HepG2 (cell line): ENCODE data around the gene STK10. TPM values are rescaled to one million over a fixed set of nuclear protein-coding genes. Genes with fewer than 3 reads are reported as not detected.

Experiments used
- NCOR1 ChIP-seq: fragments of 200-600 bp; sonication (generic); IDR thresholded peaks from 2 replicates; pipeline ENCODE4 v1.7.0; 2017; ENCODE audit warnings: antibody characterized with exemption, low read length, borderline replicate concordance
- NFKB2 ChIP-seq: sonication (generic); formaldehyde crosslinking; IDR thresholded peaks from 2 replicates; pipeline ENCODE4 v1.4.0; 2020; ENCODE audit warnings: missing genetic modification reagents, borderline replicate concordance
- RARA ChIP-seq: IDR thresholded peaks from 2 replicates; pipeline ENCODE4 v1.6.1; 2016; ENCODE audit warnings: missing genetic modification reagents, missing compliant biosample characterization
- SNRNP70 ChIP-seq: fragments of 200-400 bp; formaldehyde crosslinking; IDR thresholded peaks from 2 replicates; pipeline ENCODE4 v1.6.1; 2017; ENCODE audit warnings: mild to moderate bottlenecking, low read depth, low read length, moderate library complexity
- SOX5 ChIP-seq: IDR thresholded peaks from 2 replicates; pipeline ENCODE4 v1.6.1; 2016; ENCODE audit warnings: borderline replicate concordance
- SSRP1 ChIP-seq: IDR thresholded peaks from 2 replicates; pipeline ENCODE4 v1.6.1; 2016; ENCODE audit warnings: control low read depth
- TGIF2 ChIP-seq: IDR thresholded peaks from 2 replicates; pipeline ENCODE4 v1.6.1; 2016; ENCODE audit warnings: control low read depth, missing compliant biosample characterization
- ZBTB2 ChIP-seq: sonication (generic); formaldehyde crosslinking; IDR thresholded peaks from 2 replicates; pipeline ENCODE4 v1.8.0; 2022; ENCODE audit warnings: low read depth, missing genetic modification reagents
- ZFP82 ChIP-seq: sonication (generic); formaldehyde crosslinking; IDR thresholded peaks from 2 replicates; pipeline ENCODE4 v1.5.1; 2020; ENCODE audit warnings: mild to moderate bottlenecking, missing genetic modification reagents, borderline replicate concordance
- ZFX ChIP-seq: sonication (generic); formaldehyde crosslinking; IDR thresholded peaks from 2 replicates; pipeline ENCODE4 v1.4.0; 2020; ENCODE audit warnings: mild to moderate bottlenecking, low read depth, missing genetic modification reagents, moderate library complexity
- ZHX1 ChIP-seq: sonication (generic); formaldehyde crosslinking; IDR thresholded peaks from 2 replicates; pipeline ENCODE4 v1.8.1; 2022; ENCODE audit warnings: low read depth, mild to moderate bottlenecking, missing genetic modification reagents
- ZNF776 ChIP-seq: sonication (generic); formaldehyde crosslinking; IDR thresholded peaks from 2 replicates; pipeline ENCODE4 v1.4.0; 2020; ENCODE audit warnings: mild to moderate bottlenecking, missing genetic modification reagents
- ZNF777 ChIP-seq: sonication (generic); formaldehyde crosslinking; IDR thresholded peaks from 2 replicates; pipeline ENCODE4 v1.4.0; 2020; ENCODE audit warnings: missing genetic modification reagents
- ZNF878 ChIP-seq: sonication (generic); formaldehyde crosslinking; IDR thresholded peaks from 2 replicates; pipeline ENCODE4 v1.8.1; 2023; ENCODE audit warnings: mild to moderate bottlenecking, missing genetic modification reagents, moderate library complexity
- polyA plus RNA-seq, 8 experiments: library from polyadenylated mRNA; depleted of rRNA in 3 of 8; stranded (reverse) in 7 of 8; unstranded in 1 of 8; fragments of >200 nt; fragmentation: Illumina TruSeq in 4 of 8; extraction: Trizol in 4 of 8; gene quantifications; 2 replicates each; pipeline versions ENCODE4 v1.2.1 to v1.2.3, GENCODE V29; 2011 to 2016; ENCODE audit warnings: low read depth in 4 of 8, missing spikeins in 1 of 8, mixed read lengths in 1 of 8; ENCODE audit not compliant: insufficient read depth in 1 of 8
- total RNA-seq, 5 experiments: library from RNA; depleted of rRNA; stranded (reverse); fragments of >200 nt; fragmentation: Illumina TruSeq; extraction: Trizol; gene quantifications; 2 replicates each; pipeline ENCODE4 v1.2.3, GENCODE V29; 2016; ENCODE audit warnings: low read depth in 1 of 5
- TF ChIP-seq, protein P1 (sequence below): sonication (generic); formaldehyde crosslinking; IDR thresholded peaks from 2 replicates; pipeline ENCODE4 v1.5.0; 2020; ENCODE audit warnings: mild to moderate bottlenecking, missing genetic modification reagents
- TF ChIP-seq, protein P2 (sequence below): IDR thresholded peaks from 2 replicates; pipeline ENCODE4 v1.6.1; 2012; ENCODE audit warnings: low read length, improper control_type of control experiment
- TF ChIP-seq, protein P3 (sequence below): fragments of 450-650 bp; IDR thresholded peaks from 2 replicates; pipeline ENCODE4 v1.6.1; 2017

The STK10 gene
- total and polyA plus RNA-seq, 2 of the 13 experiments (the other 11 are each of a cell fraction or from before 2014, with no cell fraction given): 7.0 to 7.2 TPM

DNA sequence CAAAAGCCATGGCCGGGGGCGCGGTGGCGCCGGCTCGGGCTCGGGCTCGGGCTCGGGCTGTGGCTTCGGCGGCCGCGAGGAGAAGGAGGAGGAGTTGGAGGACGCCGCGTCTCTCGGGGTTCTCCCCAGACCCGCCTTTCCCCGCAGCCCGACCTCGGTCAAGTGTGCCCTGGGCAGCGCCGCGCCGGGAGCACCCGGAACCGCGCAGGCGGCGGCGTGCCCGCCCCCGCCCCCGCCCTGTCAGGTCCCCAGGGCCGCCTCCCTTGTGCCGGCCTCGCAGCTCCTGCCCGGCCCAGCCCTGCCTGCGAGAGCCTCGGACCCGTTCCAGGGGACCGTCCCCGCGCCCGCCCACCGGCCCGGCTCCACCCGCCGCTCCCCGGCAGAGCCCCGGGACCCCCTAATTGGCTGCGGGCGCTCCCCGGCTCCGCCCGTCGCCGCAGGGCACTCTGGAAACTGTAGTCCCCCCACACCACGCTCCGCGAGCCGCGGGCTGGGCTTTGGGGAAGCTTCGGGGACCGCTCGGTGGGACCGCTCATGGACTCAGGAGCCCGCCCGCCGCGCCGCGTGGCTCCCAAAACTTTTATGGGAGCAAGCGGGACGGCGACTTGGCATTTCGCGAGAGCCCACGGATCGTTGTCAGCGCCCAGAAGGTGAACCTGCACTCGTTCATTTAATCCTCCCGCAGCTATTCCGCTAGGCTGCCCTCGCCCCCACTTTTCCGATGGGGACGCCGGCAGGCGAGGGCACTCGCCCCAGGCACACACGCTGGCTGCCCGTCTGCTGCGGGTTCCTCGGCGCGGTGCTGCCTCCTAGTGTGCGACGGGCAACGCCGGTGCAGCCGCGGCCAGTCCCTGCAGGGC lies at the start of gene STK10 (continued):
- TF ChIP-seq TGIF2 (no peak), ZBTB2 (CRISPR knock-in tag) (no peak; the same call in 1 of the 2 replicates), ZNF777 (CRISPR knock-in tag) (peak; percentile 92), ZNF878 (CRISPR knock-in tag) (no peak), RARA (CRISPR knock-in tag) (no peak; the same call in 1 of the 2 replicates), ZFP82 (CRISPR knock-in tag) (peak; percentile 56; the same call in 1 of the 2 replicates), NCOR1 (no peak), SOX5 (CRISPR knock-in tag) (no peak; the same call in 1 of the 2 replicates), SSRP1 (no peak; the same call in 1 of the 2 replicates), ZFX (no peak; the same call in 1 of the 2 replicates), ZNF776 (CRISPR knock-in tag) (no peak; the same call in 1 of the 2 replicates), SNRNP70 (no peak), ZHX1 (peak; percentile 42; the same call in 1 of the 2 replicates), NFKB2 (CRISPR knock-in tag) (peak; percentile 75; the same call in 1 of the 2 replicates)
- TF ChIP-seq, protein P1, sequence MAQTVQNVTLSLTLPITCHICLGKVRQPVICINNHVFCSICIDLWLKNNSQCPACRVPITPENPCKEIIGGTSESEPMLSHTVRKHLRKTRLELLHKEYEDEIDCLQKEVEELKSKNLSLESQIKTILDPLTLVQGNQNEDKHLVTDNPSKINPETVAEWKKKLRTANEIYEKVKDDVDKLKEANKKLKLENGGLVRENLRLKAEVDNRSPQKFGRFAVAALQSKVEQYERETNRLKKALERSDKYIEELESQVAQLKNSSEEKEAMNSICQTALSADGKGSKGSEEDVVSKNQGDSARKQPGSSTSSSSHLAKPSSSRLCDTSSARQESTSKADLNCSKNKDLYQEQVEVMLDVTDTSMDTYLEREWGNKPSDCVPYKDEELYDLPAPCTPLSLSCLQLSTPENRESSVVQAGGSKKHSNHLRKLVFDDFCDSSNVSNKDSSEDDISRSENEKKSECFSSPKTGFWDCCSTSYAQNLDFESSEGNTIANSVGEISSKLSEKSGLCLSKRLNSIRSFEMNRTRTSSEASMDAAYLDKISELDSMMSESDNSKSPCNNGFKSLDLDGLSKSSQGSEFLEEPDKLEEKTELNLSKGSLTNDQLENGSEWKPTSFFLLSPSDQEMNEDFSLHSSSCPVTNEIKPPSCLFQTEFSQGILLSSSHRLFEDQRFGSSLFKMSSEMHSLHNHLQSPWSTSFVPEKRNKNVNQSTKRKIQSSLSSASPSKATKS (CRISPR knock-in tag): no peak
- TF ChIP-seq, protein P2, sequence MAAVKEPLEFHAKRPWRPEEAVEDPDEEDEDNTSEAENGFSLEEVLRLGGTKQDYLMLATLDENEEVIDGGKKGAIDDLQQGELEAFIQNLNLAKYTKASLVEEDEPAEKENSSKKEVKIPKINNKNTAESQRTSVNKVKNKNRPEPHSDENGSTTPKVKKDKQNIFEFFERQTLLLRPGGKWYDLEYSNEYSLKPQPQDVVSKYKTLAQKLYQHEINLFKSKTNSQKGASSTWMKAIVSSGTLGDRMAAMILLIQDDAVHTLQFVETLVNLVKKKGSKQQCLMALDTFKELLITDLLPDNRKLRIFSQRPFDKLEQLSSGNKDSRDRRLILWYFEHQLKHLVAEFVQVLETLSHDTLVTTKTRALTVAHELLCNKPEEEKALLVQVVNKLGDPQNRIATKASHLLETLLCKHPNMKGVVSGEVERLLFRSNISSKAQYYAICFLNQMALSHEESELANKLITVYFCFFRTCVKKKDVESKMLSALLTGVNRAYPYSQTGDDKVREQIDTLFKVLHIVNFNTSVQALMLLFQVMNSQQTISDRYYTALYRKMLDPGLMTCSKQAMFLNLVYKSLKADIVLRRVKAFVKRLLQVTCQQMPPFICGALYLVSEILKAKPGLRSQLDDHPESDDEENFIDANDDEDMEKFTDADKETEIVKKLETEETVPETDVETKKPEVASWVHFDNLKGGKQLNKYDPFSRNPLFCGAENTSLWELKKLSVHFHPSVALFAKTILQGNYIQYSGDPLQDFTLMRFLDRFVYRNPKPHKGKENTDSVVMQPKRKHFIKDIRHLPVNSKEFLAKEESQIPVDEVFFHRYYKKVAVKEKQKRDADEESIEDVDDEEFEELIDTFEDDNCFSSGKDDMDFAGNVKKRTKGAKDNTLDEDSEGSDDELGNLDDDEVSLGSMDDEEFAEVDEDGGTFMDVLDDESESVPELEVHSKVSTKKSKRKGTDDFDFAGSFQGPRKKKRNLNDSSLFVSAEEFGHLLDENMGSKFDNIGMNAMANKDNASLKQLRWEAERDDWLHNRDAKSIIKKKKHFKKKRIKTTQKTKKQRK: no peak
- TF ChIP-seq, protein P3, sequence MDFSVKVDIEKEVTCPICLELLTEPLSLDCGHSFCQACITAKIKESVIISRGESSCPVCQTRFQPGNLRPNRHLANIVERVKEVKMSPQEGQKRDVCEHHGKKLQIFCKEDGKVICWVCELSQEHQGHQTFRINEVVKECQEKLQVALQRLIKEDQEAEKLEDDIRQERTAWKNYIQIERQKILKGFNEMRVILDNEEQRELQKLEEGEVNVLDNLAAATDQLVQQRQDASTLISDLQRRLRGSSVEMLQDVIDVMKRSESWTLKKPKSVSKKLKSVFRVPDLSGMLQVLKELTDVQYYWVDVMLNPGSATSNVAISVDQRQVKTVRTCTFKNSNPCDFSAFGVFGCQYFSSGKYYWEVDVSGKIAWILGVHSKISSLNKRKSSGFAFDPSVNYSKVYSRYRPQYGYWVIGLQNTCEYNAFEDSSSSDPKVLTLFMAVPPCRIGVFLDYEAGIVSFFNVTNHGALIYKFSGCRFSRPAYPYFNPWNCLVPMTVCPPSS: no peak
